C1 segment of cervical spinal cord (tissue), 14 donors: ENCODE results near the gene EYS.

Experiments
- DNase-seq, 14 donors: peaks; one replicate each; lab custom pipeline; 2025; lab: John Stamatoyannopoulos, UW

The EYS gene

DNA sequence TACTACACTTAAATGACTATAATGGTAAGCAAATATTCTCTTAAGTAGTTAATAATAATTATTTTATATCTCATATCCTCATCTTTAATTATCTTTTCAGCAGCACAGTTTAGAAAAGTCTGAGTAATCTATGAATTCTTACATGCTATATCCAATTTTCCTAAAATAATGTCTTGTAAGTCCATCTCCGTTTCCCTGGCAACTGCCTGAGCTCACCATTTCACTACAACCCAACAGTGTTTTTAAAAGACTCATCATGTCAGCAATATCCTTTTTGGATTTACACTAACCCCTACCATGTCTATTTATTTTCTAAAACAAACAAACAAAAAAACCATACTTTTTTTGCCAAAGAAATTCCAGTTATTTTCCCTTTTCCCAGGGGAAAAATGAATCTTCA lies 859.6 kb downstream of the EYS start:
- no peak for DNase-seq

- DNase-seq: no peak
Observed at GRCh38 chr6:64838726-64839125, 868.3 kb downstream of the EYS start.

GRCh38 chr6:64831680-64832079 lies 875.3 kb downstream of the EYS start:
- DNase-seq: no peak

DNA sequence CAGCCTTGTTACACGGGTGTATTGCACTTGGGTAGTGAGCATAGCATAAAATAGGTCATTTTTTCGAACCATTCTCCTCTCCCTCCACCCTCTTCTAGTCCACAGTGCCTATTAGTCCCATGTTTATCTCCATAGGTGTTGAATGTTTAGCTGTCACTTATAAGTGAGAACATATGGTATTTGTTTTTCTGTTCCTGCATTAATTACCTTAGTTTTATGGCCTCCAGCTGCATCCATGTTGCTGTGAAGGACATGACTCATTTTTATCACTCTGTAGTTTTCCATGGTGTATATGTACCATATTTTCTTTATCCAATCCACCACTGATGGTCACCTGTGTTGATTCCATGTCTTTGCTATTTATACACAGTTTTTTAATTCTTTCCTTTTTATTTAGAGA lies 889.5 kb downstream of the EYS start:
- no peak for DNase-seq

GRCh38 chr6:64815718-64816117 lies 891.3 kb downstream of the EYS start:
- DNase-seq: no peak

- DNase-seq: no peak
Observed at GRCh38 chr6:64812138-64812537, 894.9 kb downstream of the EYS start.

DNA sequence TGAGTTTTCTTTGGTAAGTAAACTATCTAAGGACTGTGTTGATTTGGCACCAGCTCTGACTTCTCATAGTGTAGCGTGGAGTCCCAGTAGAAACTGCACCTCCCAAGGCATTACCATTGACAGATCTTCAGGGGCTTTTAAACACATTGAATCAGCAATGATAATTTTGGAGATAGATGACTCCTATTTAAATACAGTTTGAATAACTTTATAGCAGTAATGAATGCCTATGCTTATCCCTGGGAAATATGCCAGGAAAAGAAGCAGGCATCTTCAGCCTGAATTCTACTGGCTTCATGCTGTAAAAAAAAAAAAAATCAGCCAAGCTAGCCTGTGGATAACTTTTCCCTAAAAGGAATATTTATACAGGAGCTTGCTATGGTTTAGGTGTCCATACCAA lies 895.9 kb downstream of the EYS start:
- no peak for DNase-seq

GRCh38 chr6:64807785-64808184 lies 899.2 kb downstream of the EYS start:
- no peak for DNase-seq

DNA sequence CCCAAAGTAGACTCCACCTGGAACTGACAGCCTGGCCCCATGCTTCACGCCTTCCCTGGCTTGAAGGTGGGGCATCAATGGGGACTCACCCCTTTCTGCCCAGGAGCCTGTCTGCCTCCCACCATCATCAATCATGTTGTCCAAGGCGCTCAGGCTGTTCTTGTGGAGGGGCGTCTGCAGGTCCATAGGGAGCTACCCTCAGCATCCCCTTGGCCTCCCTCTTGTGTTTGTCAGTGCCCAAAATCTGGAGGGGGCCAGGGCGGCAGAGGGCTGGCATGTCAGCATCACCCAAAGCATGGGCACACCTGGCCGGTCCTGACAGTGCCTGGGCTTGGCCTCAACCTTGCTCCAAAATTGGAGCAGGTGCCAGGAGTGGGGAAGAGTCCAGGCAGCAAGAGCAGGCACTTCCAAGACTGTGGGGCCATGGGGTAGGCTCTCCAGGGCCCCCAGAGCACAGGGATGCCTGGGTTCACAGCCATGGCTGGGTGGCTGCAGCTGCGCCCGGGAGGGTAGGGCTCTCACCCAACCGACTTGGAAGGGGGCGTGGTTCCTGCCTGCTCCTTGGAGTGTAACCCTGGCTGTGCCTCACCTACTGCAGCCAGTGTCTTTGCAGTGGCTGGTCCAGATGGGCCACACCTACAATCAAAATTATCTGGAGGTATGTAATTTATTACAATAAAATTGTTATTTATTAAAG lies 903.4 kb downstream of the EYS start:
- no peak for DNase-seq

DNA sequence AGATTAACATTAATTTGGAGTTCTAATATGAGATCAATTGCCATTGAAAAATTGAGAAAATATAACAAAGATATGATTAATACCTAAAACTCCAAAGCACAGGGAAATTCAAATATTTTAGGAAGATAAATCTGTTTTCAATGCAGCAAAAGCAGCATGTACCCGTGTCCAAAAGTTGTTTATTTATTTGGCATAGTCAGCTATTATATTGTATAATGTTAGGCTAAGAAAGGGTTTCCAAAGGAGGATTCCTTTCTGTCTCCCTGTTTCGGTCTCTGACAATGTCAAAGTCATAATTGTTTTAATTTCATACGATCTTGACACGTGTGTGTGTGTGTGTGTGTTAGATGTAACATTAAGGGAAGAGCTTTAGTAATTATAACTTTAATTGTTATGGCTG lies 914.5 kb downstream of the EYS start:
- DNase-seq: no peak

DNA sequence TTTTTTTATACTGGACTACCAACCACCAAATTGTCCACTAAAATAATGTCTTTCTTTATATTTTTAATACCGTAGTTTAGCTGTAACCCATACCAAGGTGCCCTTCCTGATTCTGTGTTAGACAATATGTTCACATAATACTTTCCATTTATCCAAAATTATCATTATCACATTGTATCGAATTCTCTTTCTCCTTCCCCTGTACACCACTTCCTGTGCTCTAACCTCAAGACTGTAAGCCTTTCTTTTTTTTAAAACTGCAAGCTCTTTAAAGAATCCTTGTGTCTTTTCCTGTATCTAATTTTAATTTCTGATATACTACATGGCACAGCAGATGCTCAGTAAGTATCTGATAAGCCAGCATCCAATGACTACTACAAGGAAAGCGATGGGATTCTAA lies 917.5 kb downstream of the EYS start:
- no peak for DNase-seq

GRCh38 chr6:64786736-64787135 lies 920.3 kb downstream of the EYS start:
- no peak for DNase-seq

DNA sequence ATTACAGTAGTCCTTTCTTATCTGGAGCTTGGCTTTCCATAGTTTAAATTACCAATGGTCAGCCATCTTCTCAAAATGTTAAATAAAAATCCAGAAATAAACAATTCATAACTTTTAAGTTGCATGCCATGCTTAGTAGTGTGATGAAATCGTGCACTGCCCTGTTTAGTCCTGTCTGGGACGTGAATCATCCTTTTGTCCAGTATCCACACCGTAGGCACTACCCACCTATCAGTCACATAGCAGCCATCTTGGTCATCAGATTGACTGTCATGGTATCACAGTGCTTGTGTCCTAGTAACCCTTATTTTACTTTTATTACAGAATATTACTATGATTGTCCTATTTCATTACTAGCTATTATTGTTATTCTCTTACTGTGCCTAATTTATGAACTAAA lies 924.1 kb downstream of the EYS start:
- DNase-seq: no peak

GRCh38 chr6:64777941-64778785 lies 928.9 kb downstream of the EYS start:
- DNase-seq: no peak

- no peak for DNase-seq
Observed at GRCh38 chr6:64776359-64776758, 930.7 kb downstream of the EYS start.

- DNase-seq: no peak
Observed at GRCh38 chr6:64774881-64775280, 932.1 kb downstream of the EYS start.

DNA sequence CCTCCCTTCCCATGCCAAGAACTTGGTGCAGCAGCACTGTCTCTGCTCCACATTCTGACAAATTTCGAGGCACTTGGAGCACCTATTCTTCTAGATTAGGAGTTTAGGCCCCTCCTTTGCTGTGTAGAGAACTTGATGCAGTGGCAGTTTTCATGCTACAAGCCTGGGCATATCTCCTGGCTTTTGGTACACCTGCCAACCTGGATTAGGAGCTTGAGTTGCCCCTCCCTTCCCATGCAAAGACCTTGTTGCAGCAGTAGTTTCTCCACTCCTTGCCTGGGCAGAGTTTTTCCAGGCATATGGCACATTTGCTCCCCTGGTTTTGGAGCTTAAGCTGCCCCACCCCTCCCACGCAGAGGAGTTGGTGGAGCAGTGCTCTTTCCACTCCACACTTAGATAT lies 956.1 kb downstream of the EYS start:
- DNase-seq: no peak

GRCh38 chr6:64737418-64737817 lies 969.6 kb downstream of the EYS start:
- DNase-seq: no peak

- DNase-seq: no peak
Observed at GRCh38 chr6:64736421-64736950, 970.5 kb downstream of the EYS start.

DNA sequence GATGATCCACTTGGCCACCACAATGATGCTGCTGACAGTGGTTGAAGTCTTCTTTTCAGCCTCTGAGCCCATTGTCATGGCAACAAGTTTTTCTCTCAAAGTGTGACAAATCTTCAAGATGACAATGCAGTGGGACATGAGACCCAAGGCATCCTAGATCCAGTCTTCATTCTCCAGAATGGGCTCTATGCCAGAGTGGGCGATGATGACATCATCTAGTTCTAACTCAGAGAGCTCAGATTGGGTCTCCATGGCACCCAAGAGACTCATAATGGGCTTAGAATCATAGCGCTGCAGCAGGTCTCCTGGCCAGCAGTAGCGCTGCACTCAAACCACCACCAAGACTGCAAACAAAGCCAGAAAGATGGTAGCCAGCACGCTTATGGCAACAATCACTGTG lies 973.6 kb downstream of the EYS start:
- no peak for DNase-seq

DNA sequence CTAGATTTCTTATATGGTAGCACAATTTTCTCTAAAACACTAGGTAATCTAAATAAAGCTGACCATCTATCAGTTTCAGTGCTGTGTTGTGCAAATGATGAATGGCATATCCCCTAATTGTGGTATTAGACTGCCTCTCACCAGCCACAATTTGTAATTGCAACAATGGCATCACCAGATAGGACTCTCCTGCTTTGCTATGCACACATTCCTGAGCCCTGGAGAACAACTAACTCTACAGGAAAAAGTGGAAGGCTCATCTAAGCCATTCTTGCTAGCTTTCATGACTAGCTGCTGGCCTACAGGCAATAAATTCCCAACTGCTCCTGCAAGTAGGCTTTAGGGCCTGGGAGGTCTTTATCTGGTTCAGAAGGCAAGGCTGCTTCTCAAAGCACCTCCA lies 974.1 kb downstream of the EYS start:
- DNase-seq: no peak

GRCh38 chr6:64729522-64729921 lies 977.5 kb downstream of the EYS start:
- DNase-seq: no peak

- DNase-seq: no peak
Observed at GRCh38 chr6:64727075-64727474, 980.0 kb downstream of the EYS start.
